K562 (cell line): ENCODE results near the gene TMSB10. TPM values are rescaled to one million over a fixed set of nuclear protein-coding genes. Genes with fewer than 3 reads are reported as not detected.

Source experiments
- ATAC-seq: fragments of 200-7000 bp; cut with Tn5 transposase; 3 replicates; pipeline ENCODE4 v1.9.1; 2020; ENCODE audit warnings: moderate library complexity
- Bru-seq: library from RNA; stranded (reverse); fragments of 400-500 nt; gene quantifications from one replicate; lab custom pipeline; 2021; lab: Mats Ljungman, UMichigan
- BruChase-seq, 2 experiments: library from RNA; stranded (reverse); fragments of 400-500 nt; gene quantifications; one replicate each; lab custom pipeline; 2021; lab: Mats Ljungman, UMichigan
- BruUV-seq: library from RNA; stranded (reverse); fragments of 400-500 nt; replicated peaks from 2 replicates; lab custom pipeline; 2021; lab: Mats Ljungman, UMichigan
- CTCF ChIA-PET: fragments of 300-600 bp; formaldehyde crosslinking; extraction: SDS; loops from one replicate; lab custom pipeline; 2021; ENCODE audit warnings: low intra/inter-chr PET ratio; lab: Yijun Ruan, JAX
- POLR2A ChIA-PET: fragments of 300-600, 350-650 bp; sonication (Branson Sonifier 250); formaldehyde crosslinking; extraction: SDS; loops from one replicate; lab custom pipeline; 2021; ENCODE audit warnings: antibody characterized with exemption, inconsistent platforms; lab: Yijun Ruan, JAX
- DNase-seq, 4 experiments: peaks; one replicate each; pipeline versions ENCODE4 v3.0.0 to v3.0.0-alpha.2; 2011 to 2018; ENCODE audit warnings: low spot score in 3 of 4, mixed read lengths in 3 of 4; ENCODE audit errors: extremely low read depth in 1 of 4
- FAIRE-seq: peaks from 2 replicates; lab custom pipeline; 2011; peaks lifted over from hg19 to GRCh38; lab: Jason Lieb, UNC
- H2AFZ ChIP-seq: 2 replicates; pipeline ENCODE4 v1.6.0; 2011; ENCODE audit warnings: low read depth, low read length, control low read depth, inconsistent platforms
- H3K27ac ChIP-seq: fragments of 200-600 bp; 3 replicates; pipeline ENCODE4 v1.8.0; 2011; ENCODE audit warnings: low read depth, mild to moderate bottlenecking, control low read depth, inconsistent platforms, low read length, moderate library complexity, mixed read lengths; ENCODE audit errors: extremely low read depth
- H3K27me3 ChIP-seq, 2 experiments: fragments of 300-600 bp in 1 of 2; 2 replicates in 1 of 2; 3 replicates in 1 of 2; pipeline versions ENCODE4 v1.6.0 to v1.8.0; 2011; ENCODE audit warnings: inconsistent platforms in 2 of 2, low read length in 2 of 2, mild to moderate bottlenecking in 1 of 2, mixed read lengths in 1 of 2, moderate library complexity in 1 of 2; ENCODE audit not compliant: control insufficient read depth in 2 of 2, insufficient read depth in 2 of 2
- H3K36me3 ChIP-seq: fragments of 300-600 bp; 3 replicates; pipeline ENCODE4 v1.8.0; 2011; ENCODE audit warnings: mild to moderate bottlenecking, low read length, inconsistent platforms; ENCODE audit not compliant: control insufficient read depth, insufficient read depth
- H3K4me1 ChIP-seq, 2 experiments: fragments of 200-600 bp in 1 of 2; replicated peaks in 1 of 2; 2 replicates in 1 of 2; 3 replicates in 1 of 2; pipeline versions ENCODE4 v1.5.1 to v1.8.0; 2011; ENCODE audit warnings: inconsistent platforms in 2 of 2, low read length in 2 of 2, mild to moderate bottlenecking in 1 of 2, mixed read lengths in 1 of 2, moderate library complexity in 1 of 2; ENCODE audit not compliant: control insufficient read depth in 2 of 2, insufficient read depth in 2 of 2
- H3K4me2 ChIP-seq: 2 replicates; pipeline ENCODE4 v1.6.1; 2011; ENCODE audit warnings: low read length, control low read depth, inconsistent platforms, mixed read lengths; ENCODE audit not compliant: insufficient read depth
- H3K4me3 ChIP-seq: fragments of 200-600 bp; sonication (generic), shearing (Covaris generic); 2 replicates; pipeline ENCODE4 v1.5.1; 2016; ENCODE audit warnings: control low read depth, inconsistent platforms
- H3K79me2 ChIP-seq: fragments of 200-600 bp; 3 replicates; pipeline ENCODE4 v1.8.0; 2011; ENCODE audit warnings: low read length, inconsistent platforms; ENCODE audit not compliant: control insufficient read depth, insufficient read depth
- H3K9ac ChIP-seq, 2 experiments: 2 replicates each; pipeline versions ENCODE4 v1.6.0 to v1.6.1; 2011; ENCODE audit warnings: low read depth in 2 of 2, low read length in 2 of 2, control low read depth in 1 of 2, inconsistent platforms in 1 of 2, mild to moderate bottlenecking in 1 of 2, mixed read lengths in 1 of 2; ENCODE audit not compliant: insufficient read depth in 1 of 2
- H3K9me1 ChIP-seq: one replicate; pipeline ENCODE4 v1.6.0; 2011; ENCODE audit warnings: inconsistent platforms, mild to moderate bottlenecking, low read length, moderate library complexity; ENCODE audit not compliant: control insufficient read depth, insufficient read depth
- H3K9me3 ChIP-seq: replicated peaks from 2 replicates; pipeline ENCODE4 v1.5.1; 2011; ENCODE audit warnings: low read depth, low read length, inconsistent platforms; ENCODE audit not compliant: control insufficient read depth, insufficient read depth
- H4K20me1 ChIP-seq: replicated peaks from 2 replicates; pipeline ENCODE4 v1.6.1; 2011; ENCODE audit warnings: low read length, inconsistent platforms, mixed read lengths; ENCODE audit not compliant: control insufficient read depth, insufficient read depth
- DDX20 ChIP-seq: fragments of 450-650 bp; IDR thresholded peaks from 2 replicates; pipeline ENCODE4 v1.6.1; 2016; ENCODE audit warnings: missing genetic modification characterization, low read depth, mild to moderate bottlenecking, missing compliant biosample characterization, moderate library complexity
- EZH2 ChIP-seq: IDR thresholded peaks from 2 replicates; pipeline ENCODE4 v1.6.1; 2012; ENCODE audit warnings: low read depth, mild to moderate bottlenecking, inconsistent platforms, low read length, borderline replicate concordance
- HNRNPL ChIP-seq: fragments of 200-400 bp; formaldehyde crosslinking; IDR thresholded peaks from 2 replicates; pipeline ENCODE4 v1.6.1; 2017; ENCODE audit warnings: low read depth, mild to moderate bottlenecking, low read length
- NFE2 ChIP-seq: IDR thresholded peaks from 2 replicates; pipeline ENCODE4 v1.6.1; 2014; ENCODE audit warnings: antibody characterized with exemption, low read depth
- PCBP1 ChIP-seq: fragments of 200-400 bp; formaldehyde crosslinking; IDR thresholded peaks from 2 replicates; pipeline ENCODE4 v1.6.1; 2018; ENCODE audit warnings: mild to moderate bottlenecking, low read depth, low read length; ENCODE audit not compliant: poor library complexity, severe bottlenecking
- SNIP1 ChIP-seq: fragments of 450-650 bp; IDR thresholded peaks from 2 replicates; pipeline ENCODE4 v1.7.1; 2017; ENCODE audit warnings: low read depth, mild to moderate bottlenecking
- SP1 ChIP-seq: sonication (generic); formaldehyde crosslinking; IDR thresholded peaks from 2 replicates; pipeline ENCODE4 v1.8.1; 2022; ENCODE audit warnings: mild to moderate bottlenecking, missing genetic modification reagents
- STAT5A ChIP-seq: IDR thresholded peaks from 2 replicates; pipeline ENCODE4 v1.6.1; 2012; ENCODE audit warnings: low read length, inconsistent platforms, borderline replicate concordance
- TCF3 ChIP-seq: sonication (generic); formaldehyde crosslinking; IDR thresholded peaks from 2 replicates; pipeline ENCODE4 v1.4.0; 2020; ENCODE audit warnings: mild to moderate bottlenecking, missing genetic modification reagents
- TFAM ChIP-seq: fragments of 250-450 bp; sonication (Bioruptor Pico); conservative IDR thresholded peaks from 2 replicates; pipeline ENCODE4 v1.5.0; 2021; ENCODE audit warnings: mild to moderate bottlenecking, moderate library complexity
- ZFX ChIP-seq: sonication (generic); formaldehyde crosslinking; IDR thresholded peaks from 2 replicates; pipeline ENCODE4 v1.8.0; 2022; ENCODE audit warnings: mild to moderate bottlenecking, missing genetic modification reagents, moderate library complexity
- ZNF263 ChIP-seq: sonication (generic); formaldehyde crosslinking; IDR thresholded peaks from 2 replicates; pipeline ENCODE4 v1.8.0; 2022; ENCODE audit warnings: mild to moderate bottlenecking, missing genetic modification reagents, borderline replicate concordance
- ZNF431 ChIP-seq: sonication (generic); formaldehyde crosslinking; IDR thresholded peaks from 2 replicates; pipeline ENCODE4 v1.8.0; 2022; ENCODE audit warnings: mild to moderate bottlenecking, missing genetic modification reagents
- WGBS: fragments of 100-300 bp; shearing (Covaris generic); methylation state at CpG from one replicate; pipeline ENCODE4 v1.1.6; 2016; ENCODE audit warnings: low coverage, mixed read lengths; ENCODE audit not compliant: insufficient coverage; ENCODE audit errors: missing lambda C conversion rate; 5-methylcytosine and 5-hydroxymethylcytosine counted together
- in situ Hi-C: fragments of 300-500 bp; cut with MboI; formaldehyde crosslinking; loops from 4 replicates; pipeline ENCODE4 v1.15.0; 2018; ENCODE audit warnings: inconsistent platforms, mixed read lengths
- intact Hi-C: fragments of 100-400 bp; cut with micrococcal nuclease; formaldehyde crosslinking; loops from 2 replicates; pipeline ENCODE4 v1.14.2; 2022
- long read RNA-seq, 3 experiments: library from polyadenylated mRNA in 2 of 3; library from RNA in 1 of 3; unstranded in 2 of 3; stranded (forward) in 1 of 3; transcript quantifications; one replicate each; pipeline ENCODE4 v2.0.0, GENCODE V29; 2019 to 2022
- polyA minus RNA-seq, 3 experiments: library from RNA; depleted of rRNA, polyadenylated mRNA; stranded (reverse); fragments of >200 nt; gene quantifications; 2 replicates each; pipeline ENCODE4 v1.2.3, GENCODE V29; 2011
- polyA plus RNA-seq, 8 experiments: library from polyadenylated mRNA; depleted of rRNA in 4 of 8; stranded (reverse) in 5 of 8; unstranded in 3 of 8; fragments of >200 nt; fragmentation: Nextera tagmentation in 2 of 8; fragmentation: Illumina TruSeq in 1 of 8; extraction: Ambion mirVana in 2 of 8; extraction: Trizol in 1 of 8; gene quantifications; 2 replicates each; pipeline versions ENCODE4 v1.2.1 to v1.2.3, GENCODE V29; 2011 to 2014; ENCODE audit warnings: inconsistent platforms in 1 of 8, missing spikeins in 1 of 8
- total RNA-seq, 7 experiments: library from RNA; depleted of rRNA in 6 of 7; stranded (reverse); fragments of >200 nt in 6 of 7; fragmentation: Illumina TruSeq in 2 of 7; extraction: Trizol in 2 of 7; gene quantifications; 2 replicates each; pipeline versions ENCODE4 v1.2.1 to v1.2.3, GENCODE V29; 2011 to 2021; ENCODE audit warnings: low replicate concordance in 1 of 7
- TF ChIP-seq, protein P1 (sequence below): IDR thresholded peaks from 2 replicates; pipeline ENCODE4 v1.6.1; 2016; ENCODE audit warnings: missing genetic modification characterization, missing compliant biosample characterization

Gene TMSB10
- total RNA-seq (2011; cell fraction: chromatin; rRNA removed; ENCODE audit: low replicate concordance) = 30.5 and 48.2 TPM in 2 replicates
- total RNA-seq (2011; cell fraction: nucleolus; rRNA removed) = 34.2 and 70.4 TPM in 2 replicates
- total RNA-seq (2011; cell fraction: nucleoplasm; rRNA removed) = 75.8 and 139 TPM in 2 replicates
- 1,173 and 2,226 TPM in 2 replicates for total RNA-seq (2014; rRNA removed)
- total RNA-seq (2014; rRNA removed; fragmentation: Illumina TruSeq; extraction: Trizol) = 959 and 1,048 TPM in 2 replicates
- total RNA-seq (2015; rRNA removed; fragmentation: Illumina TruSeq; extraction: Trizol) = 1,394 and 1,397 TPM in 2 replicates
- total RNA-seq (2021) = 583 and 608 TPM in 2 replicates
- polyA plus RNA-seq (2011; rRNA removed) = 266 and 531 TPM in 2 replicates
- polyA plus RNA-seq (2011; cell fraction: cytosol; rRNA removed) = 433 and 683 TPM in 2 replicates
- 284 and 308 TPM in 2 replicates for polyA plus RNA-seq (2011; cell fraction: nucleus; rRNA removed)
- 1,629 and 1,914 TPM in 2 replicates for polyA plus RNA-seq (2012)
- 1,329 TPM in 2 replicates for polyA plus RNA-seq (2014; fragmentation: Illumina TruSeq; extraction: Trizol)
- 100 to 1,000 TPM; 382 to 669 TPM for polyA plus RNA-seq (2014; fragmentation: Nextera tagmentation; extraction: Ambion mirVana)
- polyA plus RNA-seq (2014; rRNA removed) = 1,359 and 1,607 TPM in 2 replicates
- 163 and 256 TPM in 2 replicates for polyA minus RNA-seq (2011; rRNA and poly(A)+ RNA removed)
- polyA minus RNA-seq (2011; cell fraction: cytosol; rRNA and poly(A)+ RNA removed) = 121 and 183 TPM in 2 replicates
- polyA minus RNA-seq (2011; cell fraction: nucleus; rRNA and poly(A)+ RNA removed) = 21.8 and 28.5 TPM in 2 replicates
- Bru-seq, nascent RNA = percentile 99 among the genes with signal in this experiment
- percentile 99 among the genes with signal in this experiment for BruChase-seq, experiment 1, labeled RNA remaining after a 2-hour chase
- BruChase-seq, experiment 2, labeled RNA remaining after a 6-hour chase = percentile 99 among the genes with signal in this experiment
- long read RNA-seq, experiment 1, transcript TMSB10-201 (3 exons, 496 nt) = major isoform, 619 of 697 reads
- long read RNA-seq, experiment 1, partial matches to known transcripts = 72 of 697 reads
- long read RNA-seq, experiment 1, other reads (novel, unspliced or antisense) = 6 of 697 reads
- long read RNA-seq, experiment 2, transcript TMSB10-201 (3 exons, 496 nt) = major isoform, 466 of 541 reads
- long read RNA-seq, experiment 2, partial matches to known transcripts = 42 of 541 reads
- long read RNA-seq, experiment 2, other reads (novel, unspliced or antisense) = 33 of 541 reads
- long read RNA-seq, experiment 3, transcript TMSB10-201 (3 exons, 496 nt) = major isoform, 546 of 583 reads
- long read RNA-seq, experiment 3, partial matches to known transcripts = 28 of 583 reads
- long read RNA-seq, experiment 3, other reads (novel, unspliced or antisense) = 9 of 583 reads

DNA sequence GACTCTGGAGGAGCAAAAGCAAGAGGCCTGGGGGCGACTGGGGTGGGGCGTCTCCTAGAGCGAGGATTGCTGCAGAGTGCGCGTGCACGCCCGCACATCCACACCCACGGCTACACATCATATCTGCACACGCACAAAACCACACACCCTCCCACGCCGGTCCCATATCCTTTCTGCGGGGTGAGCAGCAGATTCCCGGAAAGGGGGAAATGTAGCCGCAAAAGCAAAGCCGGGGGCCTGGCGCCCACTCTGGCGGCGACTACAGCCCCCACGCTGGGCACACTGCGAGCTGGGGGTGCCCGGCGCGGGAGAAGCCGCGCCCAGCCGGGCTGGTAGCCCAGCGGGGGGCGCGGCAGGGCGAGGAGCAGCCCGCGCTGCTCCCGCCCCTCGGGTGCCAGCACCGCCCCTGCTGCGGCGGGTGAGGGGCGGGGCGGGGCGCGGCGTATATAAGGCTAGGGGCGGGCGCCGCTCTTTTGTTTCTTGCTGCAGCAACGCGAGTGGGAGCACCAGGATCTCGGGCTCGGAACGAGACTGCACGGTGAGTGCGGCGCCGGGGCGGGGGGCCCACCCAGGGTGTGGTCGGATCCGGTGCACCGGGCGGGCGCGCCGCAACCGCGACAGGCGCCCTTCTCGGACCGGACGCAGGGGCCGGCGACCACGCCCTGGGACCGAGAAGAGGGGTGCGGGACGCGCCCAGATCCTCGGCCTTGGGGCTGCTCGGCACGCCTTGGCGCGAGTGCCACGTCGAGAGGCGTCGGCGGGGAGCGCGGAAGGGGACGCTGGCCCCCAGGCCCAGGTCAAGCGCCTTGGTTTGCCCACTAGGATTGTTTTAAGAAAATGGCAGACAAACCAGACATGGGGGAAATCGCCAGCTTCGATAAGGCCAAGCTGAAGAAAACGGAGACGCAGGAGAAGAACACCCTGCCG is at the start of gene TMSB10:
Gene TMSB10 (plus strand): TSS at position 476 of the 927 bp plus-strand sequence.
- peaks cover 19 to 23% of the 10 kb centered on the region in 2 experiments for H3K4me1 ChIP-seq
- peak within 1 kb of the TSS; percentile 96 for H3K4me3 ChIP-seq
- peak within 1 kb of the TSS; percentile 91 for H3K27ac ChIP-seq
- intact Hi-C loops = loop anchor here (2.0 kb wide), 1 partner anchor 19 kb away; no protein-coding TSS in a partner anchor
- peak within 1 kb of the TSS; percentile 85 to 98 for H3K9ac ChIP-seq
- peak; percentile 23 for FAIRE-seq
- H3K9me1 ChIP-seq = no peaks in the 10 kb centered on the region
- BruUV-seq = no TSS peak
- H3K79me2 ChIP-seq = peaks cover 16% of the 10 kb centered on the region
- ChIA-PET CTCF (interaction anchor here (0.5 to 1.1 kb wide), 2 partner anchors 20 to 469 kb away, joined by 3 to 7 read pairs; no protein-coding TSS in a partner anchor), POLR2A (interaction anchor here (0.6 to 5.6 kb wide), 13 partner anchors 12 to 555 kb away, joined by 3 to 78 read pairs (median 3); no protein-coding TSS in a partner anchor)
- peak within 1 kb of the TSS; percentile 93 for H2AFZ ChIP-seq
- H3K4me2 ChIP-seq = peak within 1 kb of the TSS; percentile 84
- in situ Hi-C loops = no loop called here
- under 1% methylated on average over 61 of the region's 94 CpGs for WGBS
- H4K20me1 ChIP-seq = no peaks in the 10 kb centered on the region
- no peaks in the 10 kb centered on the region for H3K27me3 ChIP-seq
- ATAC-seq = peak; percentile 88
- H3K36me3 ChIP-seq = peaks cover 6% of the 10 kb centered on the region; the same call in 1 of the 3 replicates
- peak; percentile 84 to 91 (median 88) for DNase-seq
- H3K9me3 ChIP-seq = no peaks in the 10 kb centered on the region
- TF ChIP-seq ZFX (peak; percentile 78), DDX20 (no peak), SNIP1 (no peak), ZNF431 (CRISPR knock-in tag) (no peak), PCBP1 (peak; percentile 94), TFAM (CRISPR knock-in tag) (no peak), HNRNPL (peak; percentile 95), EZH2 (no peak), SP1 (CRISPR knock-in tag) (no peak; the same call in 1 of the 2 replicates), STAT5A (no peak), TCF3 (0 out of 2 replicates have a peak, but pooled peaks have one; percentile 10), NFE2 (0 out of 2 replicates have a peak, but pooled peaks have one; percentile 2), ZNF263 (CRISPR knock-in tag) (peak; percentile 83)
- TF ChIP-seq, protein P1, sequence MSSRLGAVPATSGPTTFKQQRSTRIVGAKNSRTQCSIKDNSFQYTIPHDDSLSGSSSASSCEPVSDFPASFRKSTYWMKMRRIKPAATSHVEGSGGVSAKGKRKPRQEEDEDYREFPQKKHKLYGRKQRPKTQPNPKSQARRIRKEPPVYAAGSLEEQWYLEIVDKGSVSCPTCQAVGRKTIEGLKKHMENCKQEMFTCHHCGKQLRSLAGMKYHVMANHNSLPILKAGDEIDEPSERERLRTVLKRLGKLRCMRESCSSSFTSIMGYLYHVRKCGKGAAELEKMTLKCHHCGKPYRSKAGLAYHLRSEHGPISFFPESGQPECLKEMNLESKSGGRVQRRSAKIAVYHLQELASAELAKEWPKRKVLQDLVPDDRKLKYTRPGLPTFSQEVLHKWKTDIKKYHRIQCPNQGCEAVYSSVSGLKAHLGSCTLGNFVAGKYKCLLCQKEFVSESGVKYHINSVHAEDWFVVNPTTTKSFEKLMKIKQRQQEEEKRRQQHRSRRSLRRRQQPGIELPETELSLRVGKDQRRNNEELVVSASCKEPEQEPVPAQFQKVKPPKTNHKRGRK (tag) = no peak
